MV-4-11 (cell line): ENCODE data around the gene OR2M3.
"Not testable (repeated sequence)": the region's sequence is repeated elsewhere in the genome, so short reads cannot be mapped to it uniquely, and the experiment has no call there.

Source experiments
- DNase-seq: peaks from one replicate; lab custom pipeline; 2025; lab: John Stamatoyannopoulos, UW

OR2M3 gene

DNA sequence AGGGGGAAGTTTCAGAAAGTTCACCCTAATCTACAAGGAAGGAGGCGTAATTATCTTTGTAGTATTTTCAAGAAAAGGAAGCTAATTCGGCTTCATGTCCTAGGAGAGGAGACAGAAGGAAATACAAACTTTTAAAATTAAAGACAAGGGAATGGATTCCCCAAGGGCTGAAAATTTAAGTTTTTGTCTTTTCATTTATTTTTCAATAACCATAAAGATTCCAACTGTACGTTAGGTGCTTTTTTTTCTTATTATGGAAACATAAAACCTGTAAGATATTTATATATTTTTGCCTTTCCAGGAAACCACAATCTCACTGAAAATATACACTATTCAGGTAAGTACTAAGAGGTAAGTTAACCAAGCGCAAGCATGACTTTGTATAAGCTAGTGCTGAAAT, at the start of gene OR2M3:
Gene OR2M3 (plus strand): TSS at position 301 of the 400 bp plus-strand sequence. CDS start 5,803 bp downstream, outside the sequence.
- DNase-seq, result no peak

GRCh38 chr1:248152056-248152827, 44.8 kb upstream of the OR2M3 start:
- DNase-seq, result peak; percentile 3

DNA sequence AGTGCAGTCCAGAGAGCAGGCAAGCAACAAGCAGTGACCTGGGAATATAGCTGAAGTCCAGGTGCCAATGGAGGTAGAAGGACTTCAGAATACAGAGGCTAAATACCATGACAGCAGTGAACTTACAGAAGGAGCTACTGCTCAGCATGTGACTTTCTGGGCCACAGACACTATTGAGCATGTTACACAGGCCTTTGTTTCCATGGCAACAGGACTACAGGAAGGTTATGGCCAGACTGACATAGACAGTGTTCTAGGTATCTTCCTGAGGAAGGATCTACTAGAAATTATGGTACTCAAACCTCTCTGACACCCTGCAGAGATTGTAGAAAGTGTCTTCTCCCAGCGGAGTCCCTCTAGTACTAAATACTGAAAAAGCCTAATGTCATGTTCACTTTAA, 41.1 kb upstream of the OR2M3 start:
- no peak for DNase-seq

DNA sequence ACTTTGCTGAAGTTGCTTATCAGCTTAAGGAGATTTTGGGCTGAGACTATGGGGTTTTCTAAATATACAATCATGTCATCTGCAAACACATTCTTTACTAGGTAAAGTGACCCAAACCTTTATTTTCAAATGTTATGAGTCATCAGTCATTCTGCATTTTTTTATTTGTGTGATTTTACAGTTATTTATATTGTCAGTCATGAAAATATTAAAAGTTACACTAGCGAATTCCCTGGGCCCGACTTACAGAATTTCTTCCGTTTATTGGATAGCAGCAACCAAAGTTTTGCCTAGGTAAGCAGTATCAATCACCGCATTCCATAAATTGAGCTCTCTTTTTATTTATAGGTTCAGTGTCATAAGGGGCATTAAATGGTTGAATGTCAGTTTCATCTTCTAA, 38.3 kb upstream of the OR2M3 start:
- DNase-seq, result no peak

DNA sequence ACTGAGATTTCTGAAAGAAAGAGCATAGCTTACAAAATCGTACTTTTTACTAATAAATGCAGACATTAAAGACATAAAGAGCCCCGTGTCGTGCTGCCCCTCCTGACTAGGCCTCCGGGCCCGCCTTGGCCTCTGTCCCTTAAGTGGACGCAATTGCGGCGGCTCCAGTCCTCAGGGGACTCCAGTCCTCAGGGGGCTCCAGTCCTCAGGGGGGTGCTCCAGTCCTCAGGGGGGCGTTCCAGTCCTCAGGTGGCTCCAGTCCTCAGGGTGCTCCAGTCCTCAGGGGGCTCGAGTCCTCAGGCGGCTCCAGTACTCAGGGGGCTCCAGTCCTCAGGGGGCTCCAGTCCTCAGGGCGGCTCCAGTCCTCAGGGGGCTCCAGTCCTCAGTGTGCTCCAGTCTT, 33.0 kb upstream of the OR2M3 start:
- no peak for DNase-seq

- DNase-seq, result no peak
These were observed 31.9 kb upstream of the OR2M3 start for GRCh38 chr1:248165186-248165585.

- DNase-seq, result no peak
These were observed 22.5 kb upstream of the OR2M3 start, which contains the start of gene OR2M2 for GRCh38 chr1:248174521-248174920. TSS of gene OR2M2 (plus strand) at chr1:248174821. CDS start at chr1:248179986, 5,165 bp downstream.

DNA sequence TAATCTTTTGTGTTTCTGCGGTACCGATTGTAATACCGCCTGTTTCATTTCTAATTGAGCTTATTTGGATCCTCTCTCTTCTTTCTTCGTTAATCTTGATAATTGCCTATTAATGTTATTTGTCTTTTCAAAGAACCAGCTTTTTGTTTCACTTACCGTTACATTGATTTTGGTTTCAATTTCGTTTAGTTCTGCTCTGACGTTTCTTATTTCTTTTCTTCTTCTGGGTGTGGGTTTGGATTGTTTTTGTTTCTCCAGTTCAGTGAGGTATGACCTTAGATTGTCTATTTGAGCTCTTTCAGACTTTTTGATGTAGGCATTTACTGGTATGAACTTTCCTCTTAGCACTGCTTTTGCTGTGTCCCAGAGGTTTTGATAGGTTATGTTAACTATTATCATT, 13.1 kb upstream of the OR2M3 start:
- no peak for DNase-seq

GRCh38 chr1:248187363-248187762, 9.7 kb upstream of the OR2M3 start:
- no peak for DNase-seq

DNA sequence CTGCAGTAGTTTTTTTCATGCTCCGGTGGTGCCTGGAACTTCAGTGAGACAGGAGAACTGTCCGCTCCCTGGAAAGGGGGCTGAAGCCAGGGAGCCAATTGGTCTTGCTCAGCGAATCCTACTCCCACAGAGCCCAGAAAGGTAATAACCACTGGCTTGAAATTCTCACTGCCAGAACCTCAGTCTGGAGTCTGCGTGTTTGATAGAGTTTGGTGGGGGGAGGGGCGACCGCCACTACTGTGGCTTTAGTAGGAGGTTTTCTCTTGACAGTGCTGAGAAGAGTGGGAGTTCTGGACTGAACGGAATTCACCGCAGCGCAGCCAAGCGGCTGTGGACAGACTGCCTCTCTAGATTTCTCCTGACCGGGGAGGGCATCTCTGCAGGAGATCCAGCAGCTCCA, 8.0 kb upstream of the OR2M3 start:
- DNase-seq, result no peak

- DNase-seq, result no peak
These were observed 2.9 kb upstream of the OR2M3 start for GRCh38 chr1:248194117-248194516.

DNA sequence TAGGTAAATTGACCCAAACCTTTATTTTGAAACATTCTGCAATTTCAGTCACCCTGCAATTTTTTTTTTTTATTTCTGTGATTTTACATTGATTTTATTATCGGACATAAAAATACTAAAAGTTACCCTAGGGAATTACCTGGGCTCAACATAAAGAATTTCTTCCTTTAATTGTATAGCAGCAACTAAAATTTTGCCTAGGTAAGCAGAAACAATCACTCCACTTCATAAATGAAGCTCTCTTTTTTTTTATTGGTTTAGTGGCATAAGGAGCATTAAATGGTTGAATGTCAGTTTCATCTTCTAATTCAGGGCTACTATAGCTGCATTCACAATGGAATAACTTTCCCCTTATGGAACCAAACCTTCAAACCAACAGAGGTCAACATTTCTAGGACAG, 18.8 kb downstream of the OR2M3 start:
- no peak for DNase-seq

GRCh38 chr1:248225537-248225936, 28.5 kb downstream of the OR2M3 start:
- DNase-seq, result no peak

DNA sequence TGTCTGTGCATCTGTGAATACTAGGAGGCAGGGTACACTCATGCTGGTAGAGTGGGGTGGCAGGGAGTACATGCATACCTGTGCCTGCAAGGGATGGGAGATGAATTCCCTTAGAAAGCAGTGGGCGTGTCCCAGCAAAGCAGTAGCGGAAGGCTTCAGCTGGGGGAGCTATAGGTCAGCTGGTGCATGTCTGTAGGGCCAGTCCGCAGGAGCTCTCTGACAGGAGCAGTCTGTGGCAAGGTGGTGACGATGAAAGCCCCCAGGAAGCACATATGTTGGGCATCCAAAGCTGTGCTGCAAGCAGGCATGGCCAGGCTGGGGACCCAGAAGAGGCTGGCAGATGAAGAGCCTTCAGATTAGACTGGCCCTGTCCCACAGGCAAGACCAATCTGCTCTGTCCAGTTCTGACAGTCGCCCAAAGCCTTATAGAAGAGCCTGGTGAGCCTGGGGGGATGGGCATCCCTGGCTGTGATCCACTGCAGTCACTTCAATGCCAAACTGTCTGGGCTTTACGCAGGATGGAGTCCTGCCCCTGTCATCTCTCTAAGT, 32.4 kb downstream of the OR2M3 start:
- no peak for DNase-seq

- no peak for DNase-seq
These were observed 34.1 kb downstream of the OR2M3 start, which contains the start of gene OR2M4 for GRCh38 chr1:248231117-248231516. TSS of gene OR2M4 (plus strand) at chr1:248231417. CDS start at chr1:248238929, 7,512 bp downstream.

DNA sequence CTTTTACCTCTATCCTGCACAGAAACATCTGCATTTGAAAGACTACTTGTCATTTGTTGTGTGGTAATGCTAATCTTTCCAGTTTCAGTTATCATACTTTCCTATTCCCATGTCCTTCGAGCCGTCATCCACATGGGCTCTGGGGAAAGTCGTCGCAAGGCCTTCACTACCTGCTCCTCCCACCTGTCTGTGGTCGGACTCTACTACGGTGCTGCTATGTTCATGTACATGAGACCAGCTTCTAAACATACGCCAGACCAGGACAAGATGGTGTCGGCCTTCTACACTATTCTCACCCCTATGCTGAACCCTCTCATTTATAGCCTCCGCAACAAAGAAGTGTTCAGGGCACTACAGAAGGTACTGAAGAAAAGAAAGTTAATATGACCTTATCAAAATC, 42.4 kb downstream of the OR2M3 start:
- no peak for DNase-seq

- DNase-seq, result peak; percentile 54
These were observed 46.1 kb downstream of the OR2M3 start for GRCh38 chr1:248243204-248243603.

DNA sequence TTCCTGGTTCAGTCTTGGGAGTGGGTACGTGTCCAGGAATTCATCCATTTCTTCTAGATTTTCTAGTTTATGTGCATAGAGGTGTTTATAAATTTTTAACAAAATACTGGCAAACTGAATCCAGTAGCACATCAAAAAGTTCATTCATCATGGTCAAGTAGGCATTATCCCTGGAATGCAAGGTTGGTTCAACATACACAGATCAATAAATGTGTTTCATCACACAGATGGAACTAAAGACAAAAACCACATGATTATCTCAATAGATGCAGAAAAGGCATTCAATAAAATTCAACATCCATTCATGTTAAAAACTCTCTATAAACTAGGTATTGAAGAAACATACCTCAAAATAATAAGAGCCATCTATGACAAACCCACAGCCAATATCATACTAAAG, 62.2 kb downstream of the OR2M3 start:
- DNase-seq, result not testable (repeated sequence)
